HG03460 (cell line): Measurements from ENCODE around the gene KDM2A.

ENCODE experiments used
- ATAC-seq: cut with Tn5 transposase; IDR thresholded peaks from one replicate; pipeline ENCODE4 v1.9.1; 2021; ENCODE audit not compliant: unreplicated experiment

The KDM2A gene

GRCh38 chr11:67271205-67271540, 152.1 kb downstream of the KDM2A start:
- ATAC-seq: no peak

- ATAC-seq: no peak
These were observed 152.7 kb downstream of the KDM2A start for GRCh38 chr11:67271541-67272284.

DNA sequence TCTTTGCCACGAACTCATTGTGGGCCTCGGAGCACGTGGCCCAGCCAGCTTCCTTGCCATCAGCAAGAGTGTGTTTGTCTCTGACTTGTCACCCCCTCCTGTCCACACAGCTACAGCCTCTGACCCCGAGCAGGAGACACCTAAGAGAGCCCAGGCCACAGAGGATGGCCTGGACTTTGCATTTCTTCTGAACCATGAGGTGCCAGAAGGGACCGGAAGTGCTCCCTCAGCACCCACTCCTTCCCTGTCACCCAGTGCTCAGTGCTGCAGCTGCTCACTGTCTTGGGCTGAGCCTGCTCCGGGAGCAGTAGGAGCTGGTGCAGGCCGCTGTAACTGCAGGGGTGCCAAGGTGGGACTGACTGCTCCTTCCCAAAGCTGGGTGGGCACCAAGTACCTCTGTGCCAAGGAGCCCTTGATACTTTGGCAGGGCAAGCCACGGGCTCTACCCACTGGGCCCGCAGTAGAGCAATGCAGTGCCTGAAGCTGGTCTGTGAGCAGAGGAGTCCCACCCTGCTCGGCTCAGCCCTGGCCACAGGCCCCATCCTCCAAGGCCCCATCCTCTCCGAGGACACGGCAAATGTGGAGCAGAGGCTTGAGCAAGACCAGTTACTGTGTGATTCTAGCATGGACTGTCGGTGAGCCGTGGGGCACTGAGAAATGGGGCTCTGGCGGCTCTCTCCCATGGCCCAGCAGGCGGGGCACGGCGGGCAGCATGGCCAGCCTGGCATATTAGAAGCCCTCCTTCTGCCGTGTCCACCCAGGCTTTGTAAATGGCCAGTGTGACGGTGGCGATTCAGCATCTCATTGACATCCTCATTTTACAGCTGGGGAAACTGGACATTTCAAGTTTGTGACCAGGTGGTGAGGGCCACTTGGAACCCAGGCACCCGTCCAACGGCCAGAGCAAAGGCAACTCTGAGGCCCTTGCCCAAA, 153.5 kb downstream of the KDM2A start:
- no peak for ATAC-seq

GRCh38 chr11:67273260-67273990, 154.4 kb downstream of the KDM2A start:
- ATAC-seq: no peak

DNA sequence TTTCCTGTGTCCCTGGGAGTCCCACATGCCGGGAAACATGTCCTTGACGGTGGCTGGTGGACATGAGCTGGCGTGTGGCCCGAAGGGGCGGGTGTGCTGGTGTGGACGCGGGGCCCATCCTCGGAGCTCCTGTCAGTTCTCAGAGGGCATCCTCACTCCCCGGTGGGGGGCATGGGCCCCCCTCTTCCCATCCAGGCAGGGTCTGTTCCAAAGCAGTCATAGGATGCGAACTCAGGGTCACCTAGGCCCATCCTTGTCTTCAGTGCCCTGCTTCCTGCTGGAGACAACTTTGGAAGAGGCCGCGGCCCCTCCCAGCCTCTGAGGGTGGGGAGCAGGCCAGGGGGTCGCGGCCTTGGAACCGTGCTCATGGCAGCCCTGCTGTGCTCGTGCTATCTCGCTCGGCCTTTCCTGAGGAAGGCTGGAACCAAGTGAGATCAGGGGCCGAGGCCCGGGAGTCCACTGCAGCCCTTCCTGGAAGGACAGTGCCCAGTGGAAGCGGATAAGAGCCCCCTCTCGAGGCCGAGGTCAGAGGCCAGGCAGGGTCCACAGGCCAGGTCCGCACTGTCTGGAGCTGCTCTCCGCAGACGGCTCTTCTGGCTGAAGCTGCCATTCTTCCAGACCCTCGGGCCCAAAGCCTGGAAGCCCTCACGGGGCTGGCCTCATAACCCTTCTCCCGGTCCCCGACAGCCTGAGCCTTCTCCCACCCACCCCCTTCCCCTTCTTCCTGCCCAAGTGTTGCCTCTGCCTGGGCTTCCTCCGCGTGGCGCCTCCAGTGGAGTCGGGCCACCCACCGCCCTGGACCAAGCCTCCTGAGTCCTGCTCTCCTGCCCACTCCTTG, 155.9 kb downstream of the KDM2A start:
- ATAC-seq: no peak

DNA sequence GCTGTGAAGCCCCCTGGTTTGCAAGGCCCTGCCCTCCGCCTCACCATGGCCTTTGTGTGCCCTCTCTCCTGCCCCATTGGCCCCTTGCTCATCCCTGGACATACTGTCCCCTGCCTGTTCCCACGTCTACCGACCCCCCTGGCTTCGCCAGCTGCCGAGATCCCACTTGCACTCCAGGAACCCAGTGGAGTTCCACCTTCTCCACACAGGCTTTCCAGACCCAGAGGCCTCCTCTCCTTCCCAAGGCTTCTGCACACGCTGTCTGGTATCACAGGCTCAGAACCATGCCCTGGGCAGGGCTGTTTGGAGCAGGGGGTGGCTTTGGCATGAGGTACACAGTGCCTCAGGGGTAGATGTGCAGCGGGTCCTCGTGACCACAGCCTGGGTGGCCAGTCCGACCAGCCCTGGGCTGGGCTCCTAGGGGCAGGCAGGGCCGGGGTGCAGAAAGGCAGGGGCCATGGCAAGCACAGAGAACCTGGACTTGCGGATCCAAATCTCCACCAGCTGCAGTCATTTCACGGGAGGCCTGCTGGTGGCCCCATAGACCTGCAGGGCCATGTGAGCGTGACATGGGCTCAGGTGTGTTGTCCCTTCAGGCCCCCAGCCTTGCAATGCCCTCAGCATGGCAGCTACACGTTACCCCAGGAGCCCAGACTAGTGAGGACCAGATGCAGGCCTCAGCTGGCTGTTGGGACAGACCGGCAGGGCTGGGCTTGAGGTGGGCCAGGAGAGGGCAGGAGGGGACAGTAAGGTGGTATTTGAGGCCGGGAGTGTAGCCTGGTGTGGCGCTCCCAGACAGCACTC, 156.7 kb downstream of the KDM2A start:
- no peak for ATAC-seq

DNA sequence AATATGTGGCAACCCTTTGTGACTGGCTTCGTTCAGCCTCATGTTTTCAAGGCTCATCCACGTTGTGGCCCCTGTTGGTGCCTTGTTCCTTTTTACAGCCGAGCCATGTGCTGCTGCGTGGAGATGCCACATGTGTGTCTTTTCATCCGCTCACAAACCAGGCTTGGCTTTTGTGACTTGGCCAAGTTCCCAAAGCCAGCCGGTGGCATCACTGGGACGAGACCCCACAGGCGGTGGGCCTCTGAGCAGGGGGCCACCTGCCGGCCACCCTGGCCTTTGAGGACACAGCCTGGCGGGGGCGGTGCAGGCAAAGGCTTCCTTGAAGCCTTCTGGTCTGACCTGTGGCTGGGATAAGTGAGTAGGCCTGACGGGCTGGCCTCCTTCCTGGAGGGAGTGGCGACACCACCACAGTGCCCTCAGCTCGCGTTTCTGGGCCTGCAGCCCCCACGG, 157.7 kb downstream of the KDM2A start:
- ATAC-seq: no peak

DNA sequence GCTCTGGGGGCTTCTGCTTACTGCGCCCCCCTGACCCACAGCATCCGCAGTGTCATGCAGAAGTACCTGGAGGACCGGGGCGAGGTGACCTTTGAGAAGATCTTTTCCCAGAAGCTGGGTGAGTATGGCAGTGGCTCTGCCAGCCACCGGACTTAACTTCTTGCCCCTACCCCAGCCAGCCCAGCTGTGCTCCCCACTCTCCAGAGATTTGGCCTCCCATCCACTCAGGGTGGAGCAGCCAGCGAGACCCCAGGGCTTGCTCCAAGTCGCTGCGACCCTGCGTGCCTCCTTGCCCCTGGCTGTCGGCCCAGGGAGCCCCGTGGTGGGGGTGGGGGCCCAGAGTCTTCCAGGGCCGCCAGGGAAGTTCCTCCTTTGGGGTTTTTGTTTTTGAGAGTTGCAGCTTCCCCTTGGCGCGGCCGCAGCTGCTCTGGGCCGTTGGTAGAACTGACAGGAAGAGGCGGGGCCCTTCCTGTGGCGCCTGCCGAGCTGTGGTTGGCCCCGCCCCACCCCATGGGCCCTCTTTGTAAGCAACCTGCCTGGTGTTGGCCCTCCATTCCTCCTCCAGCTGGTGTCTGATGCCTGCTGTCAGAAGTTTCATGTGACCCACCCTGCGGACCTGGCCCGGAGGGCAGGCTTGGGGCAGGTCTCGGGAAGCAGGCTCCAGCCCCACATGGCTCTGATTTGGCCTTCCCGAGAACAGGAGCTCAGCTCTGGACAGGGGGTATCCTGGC, 158.3 kb downstream of the KDM2A start:
- peak; percentile 72 for ATAC-seq

DNA sequence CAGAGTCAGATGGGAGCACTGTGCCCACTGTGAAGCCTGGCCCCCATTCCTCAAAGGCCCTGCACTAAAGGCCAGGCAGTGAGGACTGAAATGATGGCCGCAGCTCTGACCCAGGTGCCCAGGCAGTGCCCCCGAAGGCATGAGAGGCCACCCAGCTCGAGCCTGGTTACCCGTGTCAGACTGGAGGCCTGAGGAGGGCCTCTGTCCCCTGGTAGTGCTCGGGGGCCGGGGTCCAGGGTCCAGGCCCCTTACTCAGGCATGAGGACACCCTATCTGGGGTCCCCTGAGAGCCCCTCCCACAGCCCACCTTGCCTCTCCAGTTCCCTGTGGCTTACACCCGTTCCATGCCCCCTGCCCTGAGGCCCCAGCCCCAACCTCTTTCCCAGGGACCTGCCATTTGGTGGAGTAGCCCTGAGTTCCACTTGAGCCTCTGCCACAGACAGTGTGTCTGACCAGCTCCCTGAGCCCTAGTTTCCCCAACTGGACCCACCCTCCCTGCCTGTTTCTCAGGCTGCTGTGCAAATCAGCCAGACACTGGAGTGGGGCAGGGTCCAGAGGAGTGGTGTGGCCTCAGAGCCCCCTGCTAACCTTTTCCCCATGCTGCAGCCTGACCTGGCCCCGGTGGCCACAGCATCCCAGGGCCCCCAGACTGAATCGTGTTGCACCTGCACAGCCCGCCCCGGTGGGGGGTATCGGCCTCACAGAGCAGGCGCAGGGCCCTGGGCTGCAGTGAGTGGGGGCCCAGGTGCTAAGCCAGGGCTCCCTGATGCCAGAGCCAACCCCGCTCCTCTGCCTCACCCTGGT, 159.3 kb downstream of the KDM2A start:
- ATAC-seq: no peak

DNA sequence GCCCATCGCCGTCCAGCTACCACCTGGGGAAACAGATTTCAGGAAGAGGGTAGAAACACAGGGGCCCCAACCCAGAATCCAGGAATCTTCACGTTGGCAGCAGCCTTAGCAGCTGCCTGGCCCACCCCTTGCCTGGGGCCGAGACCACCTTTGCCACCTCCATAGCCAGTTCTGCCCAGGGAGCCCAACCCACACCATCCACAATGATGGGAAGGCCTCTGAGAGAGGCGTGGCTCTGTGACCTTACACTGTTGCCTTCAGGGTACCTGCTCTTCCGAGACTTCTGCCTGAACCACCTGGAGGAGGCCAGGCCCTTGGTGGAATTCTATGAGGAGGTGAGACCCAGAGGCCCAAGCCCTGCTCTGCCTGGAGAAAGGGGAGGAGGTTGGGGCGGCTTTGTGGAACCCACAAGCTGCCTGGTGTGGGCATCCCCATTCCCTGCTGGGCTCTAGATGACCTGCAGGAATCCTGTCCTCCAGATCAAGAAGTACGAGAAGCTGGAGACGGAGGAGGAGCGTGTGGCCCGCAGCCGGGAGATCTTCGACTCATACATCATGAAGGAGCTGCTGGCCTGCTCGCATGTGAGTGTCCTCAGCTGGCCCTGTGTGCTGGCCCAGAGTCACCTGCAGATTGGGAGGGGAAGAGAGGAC, 160.0 kb downstream of the KDM2A start:
- no peak for ATAC-seq

DNA sequence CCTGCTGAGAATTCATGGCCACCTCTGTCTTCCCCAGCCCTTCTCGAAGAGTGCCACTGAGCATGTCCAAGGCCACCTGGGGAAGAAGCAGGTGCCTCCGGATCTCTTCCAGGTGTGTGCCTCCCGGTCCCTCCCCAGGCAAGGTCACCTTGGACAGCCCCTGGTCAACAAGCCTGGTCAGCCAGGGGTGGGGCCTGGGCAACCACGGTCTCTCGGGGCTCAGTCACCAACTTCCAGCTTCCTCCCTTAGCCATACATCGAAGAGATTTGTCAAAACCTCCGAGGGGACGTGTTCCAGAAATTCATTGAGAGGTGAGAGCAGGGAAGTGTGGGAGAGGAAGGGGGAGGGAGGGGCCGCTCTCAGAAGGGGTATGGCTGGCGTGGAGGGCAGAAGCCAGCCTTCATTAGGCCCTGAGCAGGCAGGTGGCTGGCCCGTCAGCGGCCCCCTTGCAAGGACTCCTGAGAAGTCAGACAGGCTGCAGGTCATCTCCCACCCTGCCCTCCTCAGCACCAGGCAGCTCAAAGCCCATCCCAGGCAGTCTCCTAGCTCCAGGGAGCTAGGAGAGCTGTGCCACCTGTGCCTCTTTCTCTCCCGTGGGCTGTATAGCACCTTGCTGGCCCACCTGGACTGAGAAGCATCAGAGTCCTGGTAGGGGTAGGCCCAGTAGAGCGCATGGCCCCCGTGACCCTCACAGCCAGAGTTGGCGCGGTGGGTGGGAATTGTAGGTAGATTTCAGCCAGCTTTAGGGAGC, 160.7 kb downstream of the KDM2A start:
- ATAC-seq: no peak

DNA sequence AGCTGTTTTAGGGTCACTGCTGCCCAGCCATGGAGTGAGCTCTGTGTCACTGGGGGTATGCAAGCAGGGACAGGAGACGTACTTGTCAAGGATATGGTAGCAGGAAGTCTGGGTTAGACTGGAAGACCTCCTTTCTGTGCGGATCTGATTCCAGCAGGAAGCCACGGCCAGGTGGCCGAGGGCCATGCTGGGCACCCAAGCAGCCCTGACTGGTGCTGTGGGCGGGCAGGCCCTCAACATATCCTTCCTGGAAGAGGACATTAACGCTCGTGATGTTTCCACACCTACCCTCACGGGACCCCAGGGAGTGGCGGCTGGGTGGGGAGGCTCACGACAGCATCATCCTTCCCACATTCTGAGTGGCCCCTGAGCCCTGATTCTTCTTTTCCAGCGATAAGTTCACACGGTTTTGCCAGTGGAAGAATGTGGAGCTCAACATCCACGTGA, 161.3 kb downstream of the KDM2A start:
- no peak for ATAC-seq

- ATAC-seq: no peak
These were observed 161.9 kb downstream of the KDM2A start for GRCh38 chr11:67280788-67281551.

DNA sequence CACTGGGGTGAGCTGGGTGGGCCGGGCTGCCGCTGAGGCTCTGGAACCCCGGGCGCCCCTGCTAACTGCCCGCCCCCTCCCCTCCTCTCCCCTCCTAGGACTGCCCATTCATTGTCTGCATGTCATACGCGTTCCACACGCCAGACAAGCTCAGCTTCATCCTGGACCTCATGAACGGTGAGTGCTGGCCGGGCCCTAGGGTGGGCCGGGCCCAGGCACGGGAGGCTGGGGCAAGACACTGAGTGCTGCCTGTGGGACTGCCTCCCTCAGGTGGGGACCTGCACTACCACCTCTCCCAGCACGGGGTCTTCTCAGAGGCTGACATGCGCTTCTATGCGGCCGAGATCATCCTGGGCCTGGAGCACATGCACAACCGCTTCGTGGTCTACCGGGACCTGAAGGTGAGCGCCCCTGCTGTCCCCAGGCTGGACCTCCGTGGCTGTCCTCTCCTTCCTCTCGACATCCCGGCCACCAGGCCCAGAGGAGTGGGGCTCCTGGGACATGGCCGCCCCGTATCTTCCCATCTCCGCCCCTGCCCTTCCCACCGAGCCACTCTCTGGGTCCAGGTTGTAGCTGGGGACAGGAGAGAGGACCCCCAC, 162.6 kb downstream of the KDM2A start:
- ATAC-seq: no peak

- no peak for ATAC-seq
These were observed 163.3 kb downstream of the KDM2A start for GRCh38 chr11:67282155-67282875.
